HCT116 (cell line): ENCODE measurements around the gene MAP2K2. TPM values are rescaled to one million over a fixed set of nuclear protein-coding genes. Genes with fewer than 3 reads are reported as not detected.
A peak's percentile ranks its signal among the peaks of the same experiment; 100 is the strongest.

ENCODE experiments used
- ATAC-seq: fragments of 200-7000 bp; cut with Tn5 transposase; 2 replicates; pipeline ENCODE4 v1.9.1; 2020; ENCODE audit warnings: mild to moderate bottlenecking, moderate library complexity
- BruUV-seq: library from RNA; stranded (reverse); fragments of 400-500 nt; replicated peaks from 2 replicates; lab custom pipeline; 2021; lab: Mats Ljungman, UMichigan
- CTCF ChIA-PET: fragments of 300-600 bp; sonication (Branson Sonifier 250); formaldehyde crosslinking; loops from one replicate; lab custom pipeline; 2021; ENCODE audit warnings: antibody characterized with exemption; lab: Charles Lee
- POLR2A ChIA-PET: fragments of 300-600, 350-600 bp; sonication (Branson Sonifier 250); formaldehyde crosslinking; loops from one replicate; lab custom pipeline; 2021; ENCODE audit warnings: antibody characterized with exemption; lab: Charles Lee
- RAD21 ChIA-PET, 2 experiments: fragments of 300-600 bp; sonication (Branson Sonifier 250); formaldehyde crosslinking; loops; one replicate each; lab custom pipeline; 2023; ENCODE audit warnings: low total read pairs in 2 of 2; ENCODE audit not compliant: uncharacterized antibody in 2 of 2, unreplicated experiment in 2 of 2, low non-redundant PET in 1 of 2; lab: Charles Lee
- DNase-seq: peaks from one replicate; pipeline ENCODE4 v3.0.0-alpha.2; 2010; ENCODE audit warnings: low read depth, low spot score
- H2AFZ ChIP-seq: fragments of 200-600 bp; shearing (Covaris generic), sonication (generic); 2 replicates; pipeline ENCODE4 v1.6.1; 2017; ENCODE audit warnings: low read depth, mixed run types, mixed read lengths, antibody characterized with exemption, low read length; ENCODE audit not compliant: poor library complexity, severe bottlenecking
- H3K27ac ChIP-seq: 2 replicates; pipeline ENCODE4 v1.5.1; 2012; ENCODE audit warnings: low read depth, low read length
- H3K27me3 ChIP-seq: fragments of 200-600 bp; sonication (generic); 2 replicates; pipeline ENCODE4 v1.6.1; 2016; ENCODE audit warnings: mixed run types, low read length, mixed read lengths; ENCODE audit not compliant: insufficient read depth
- H3K36me3 ChIP-seq, 2 experiments: fragments of 200-500 bp in 1 of 2; fragments of 200-600 bp in 1 of 2; sonication (Bioruptor generic) in 1 of 2; sonication (generic) in 1 of 2; 2 replicates each; pipeline versions ENCODE4 v1.5.1 to v1.6.1; 2014 to 2016; ENCODE audit warnings: low read length in 2 of 2, inconsistent platforms in 1 of 2, mixed read lengths in 1 of 2, mixed run types in 1 of 2; ENCODE audit not compliant: insufficient read depth in 2 of 2, control insufficient read depth in 1 of 2
- H3K4me1 ChIP-seq, 2 experiments: fragments of 200-600 bp in 1 of 2; sonication (generic) in 1 of 2; 2 replicates each; pipeline versions ENCODE4 v1.5.1 to v1.6.1; 2012 to 2017; ENCODE audit warnings: low read length in 2 of 2, inconsistent platforms in 1 of 2, mild to moderate bottlenecking in 1 of 2, mixed read lengths in 1 of 2, mixed run types in 1 of 2, moderate library complexity in 1 of 2; ENCODE audit not compliant: insufficient read depth in 2 of 2, control insufficient read depth in 1 of 2
- H3K4me2 ChIP-seq: fragments of 200-600 bp; sonication (generic); 2 replicates; pipeline ENCODE4 v1.6.1; 2017; ENCODE audit warnings: mixed run types, low read length, mixed read lengths
- H3K4me3 ChIP-seq, 2 experiments: fragments of 200-600 bp in 1 of 2; sonication (generic) in 1 of 2; replicated peaks in 1 of 2; 2 replicates each; pipeline ENCODE4 v1.5.1; 2011 to 2016; ENCODE audit warnings: low read length in 2 of 2, control low read depth in 1 of 2, low read depth in 1 of 2, mild to moderate bottlenecking in 1 of 2, mixed read lengths in 1 of 2, mixed run types in 1 of 2
- H3K79me2 ChIP-seq: fragments of 200-600 bp; sonication (generic); 2 replicates; pipeline ENCODE4 v1.6.1; 2017; ENCODE audit warnings: mild to moderate bottlenecking, mixed run types, low read length, moderate library complexity, mixed read lengths; ENCODE audit not compliant: insufficient read depth
- H3K9ac ChIP-seq: fragments of 200-600 bp; sonication (generic); 2 replicates; pipeline ENCODE4 v1.6.1; 2016; ENCODE audit warnings: low read length, mixed read lengths
- H3K9me2 ChIP-seq: fragments of 200-600 bp; sonication (generic), shearing (Covaris generic); 2 replicates; pipeline ENCODE4 v1.6.1; 2017; ENCODE audit warnings: mixed run types, mild to moderate bottlenecking, moderate library complexity; ENCODE audit not compliant: insufficient read depth
- H3K9me3 ChIP-seq, 2 experiments: fragments of 200-500 bp in 1 of 2; fragments of 200-600 bp in 1 of 2; sonication (Bioruptor generic) in 1 of 2; sonication (generic) in 1 of 2; 2 replicates each; pipeline ENCODE4 v1.6.1; 2014 to 2017; ENCODE audit warnings: low read length in 2 of 2, mixed read lengths in 2 of 2, inconsistent platforms in 1 of 2, low read depth in 1 of 2, mild to moderate bottlenecking in 1 of 2, mixed run types in 1 of 2, moderate library complexity in 1 of 2; ENCODE audit not compliant: control insufficient read depth in 1 of 2, insufficient read depth in 1 of 2
- H4K20me1 ChIP-seq: fragments of 200-600 bp; sonication (generic), shearing (Covaris generic); 2 replicates; pipeline ENCODE4 v1.6.1; 2017; ENCODE audit warnings: mixed run types, mild to moderate bottlenecking, moderate library complexity; ENCODE audit not compliant: insufficient read depth
- EGR1 ChIP-seq: IDR thresholded peaks from 2 replicates; pipeline ENCODE4 v1.6.1; 2012; ENCODE audit warnings: low read depth
- EZH2 ChIP-seq: fragments of 200-600 bp; sonication (generic); IDR thresholded peaks from 2 replicates; pipeline ENCODE4 v1.6.1; 2017; ENCODE audit warnings: antibody characterized with exemption, mixed run types
- FOSL1 ChIP-seq: IDR thresholded peaks from 2 replicates; pipeline ENCODE4 v1.6.1; 2012; ENCODE audit warnings: low read depth
- POLR2A ChIP-seq: IDR thresholded peaks from 2 replicates; pipeline ENCODE4 v1.7.0; 2011; ENCODE audit warnings: borderline replicate concordance; ENCODE audit not compliant: insufficient read depth, insufficient read length; ENCODE audit errors: extremely low read depth
- POLR2AphosphoS5 ChIP-seq: IDR thresholded peaks from 2 replicates; pipeline ENCODE4 v1.6.1; 2011; ENCODE audit warnings: mild to moderate bottlenecking, low read depth, low read length, moderate library complexity
- ZNF274 ChIP-seq: fragments of 200-500 bp; sonication (Bioruptor generic); IDR thresholded peaks from 2 replicates; pipeline ENCODE4 v1.6.1; 2014; ENCODE audit warnings: mild to moderate bottlenecking, low read depth, low read length, inconsistent platforms
- intact Hi-C: fragments of 100-400 bp; cut with micrococcal nuclease; formaldehyde crosslinking; loops from 2 replicates; pipeline ENCODE4 v1.10.0; 2022
- total RNA-seq: library from RNA; stranded (reverse); gene quantifications from one replicate; pipeline ENCODE4 v1.2.1, GENCODE V29; 2021; ENCODE audit not compliant: unreplicated experiment

MAP2K2 gene
- total RNA-seq, 1 experiment from 2014 or later = 186 TPM

GRCh38 chr19:4046362-4046691 is 77.6 kb downstream of the MAP2K2 start:
- H3K4me1 ChIP-seq = no peaks in the 10 kb centered on the region
- H3K79me2 ChIP-seq = peaks cover 74% of the 10 kb centered on the region
- H3K36me3 ChIP-seq = peaks cover 16 to 29% of the 10 kb centered on the region in 2 experiments; a peak in 3 of 4 replicates
- H3K9me3 ChIP-seq = no peaks in the 10 kb centered on the region
- no peaks in the 10 kb centered on the region for H3K27me3 ChIP-seq
- H3K27ac ChIP-seq = no peak overlapping the region
- no TSS peak for BruUV-seq
- DNase-seq = no peak
- H3K9ac ChIP-seq = no peak overlapping the region
- ChIA-PET RAD21 (interaction anchor here in 1 of 2 experiments (0.6 kb wide), 1 partner anchor 175 kb away, joined by 3 read pairs; no protein-coding TSS in a partner anchor), POLR2A (no interaction called here), CTCF (no interaction called here)
- intact Hi-C loops = no loop called here
- TF ChIP-seq EGR1 (no peak), EZH2 (no peak), POLR2AphosphoS5 (no peak), FOSL1 (no peak), ZNF274 (no peak)
- no peak overlapping the region for H2AFZ ChIP-seq
- no peak overlapping the region for H3K4me2 ChIP-seq
- no peak overlapping the region for H3K4me3 ChIP-seq
- H3K9me2 ChIP-seq = no peaks in the 10 kb centered on the region
- no peak for ATAC-seq
- H4K20me1 ChIP-seq = peaks cover 7% of the 10 kb centered on the region; the same call in 1 of the 2 replicates

GRCh38 chr19:4045597-4046361 is 78.1 kb downstream of the MAP2K2 start:
- no peaks in the 10 kb centered on the region for H3K9me2 ChIP-seq
- POLR2A ChIA-PET = no interaction called here
- H3K4me3 ChIP-seq = no peak overlapping the region
- peaks cover 12 to 29% of the 10 kb centered on the region in 2 experiments; a peak in 3 of 4 replicates for H3K36me3 ChIP-seq
- CTCF ChIA-PET = no interaction called here
- TF ChIP-seq POLR2A = no peak
- no peaks in the 10 kb centered on the region for H3K27me3 ChIP-seq
- H3K4me2 ChIP-seq = no peak overlapping the region
- H3K4me1 ChIP-seq = no peaks in the 10 kb centered on the region
- no peak overlapping the region for H3K9ac ChIP-seq
- ATAC-seq (no peak), DNase-seq (no peak)
- H3K79me2 ChIP-seq = peaks cover 68% of the 10 kb centered on the region
- no peak overlapping the region for H2AFZ ChIP-seq
- RAD21 ChIA-PET = interaction anchor here in 1 of 2 experiments (0.6 kb wide), 1 partner anchor 174 kb away, joined by 3 read pairs; no protein-coding TSS in a partner anchor
- no peaks in the 10 kb centered on the region for H3K9me3 ChIP-seq
- BruUV-seq = TSS peak; percentile 42
- intact Hi-C loops = no loop called here
- 0 out of 2 replicates have a peak, but pooled peaks cover 4% of the 10 kb centered on the region for H4K20me1 ChIP-seq
- no peak overlapping the region for H3K27ac ChIP-seq
